DMS 273 (cell line): ENCODE data around the gene SLC7A9.

Source experiments
- DNase-seq: peaks from one replicate; lab custom pipeline; 2025; ENCODE audit not compliant: unreplicated experiment; lab: John Stamatoyannopoulos, UW

Gene SLC7A9

GRCh38 chr19:32869369-32869965, at the start of gene SLC7A9:
Gene SLC7A9 (minus strand): TSS chr19:32869767. CDS start chr19:32868534, 1,233 bp downstream.
- DNase-seq = no peak

DNA sequence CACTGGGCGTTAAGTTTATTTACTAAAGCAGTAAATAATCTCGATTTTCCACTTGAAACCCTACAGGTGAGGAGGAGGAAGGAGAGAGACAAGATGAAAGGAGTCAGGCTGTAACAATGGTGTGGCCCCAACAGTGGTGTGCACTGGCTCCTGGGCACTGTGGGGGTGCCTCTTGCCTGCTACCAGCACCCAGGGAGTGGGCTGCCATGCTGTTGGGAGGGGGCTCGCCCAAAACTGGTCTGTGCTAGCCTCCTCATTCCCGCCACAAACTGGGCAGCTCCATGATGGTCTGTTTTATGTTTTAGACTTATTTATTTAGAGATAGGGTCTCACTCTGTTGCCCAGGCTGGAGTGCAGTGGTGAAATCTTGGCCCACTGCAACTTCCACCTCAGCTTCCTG, 49.8 kb upstream of the SLC7A9 start:
- no peak for DNase-seq

GRCh38 chr19:32917616-32917996, 48.0 kb upstream of the SLC7A9 start:
- DNase-seq = no peak

DNA sequence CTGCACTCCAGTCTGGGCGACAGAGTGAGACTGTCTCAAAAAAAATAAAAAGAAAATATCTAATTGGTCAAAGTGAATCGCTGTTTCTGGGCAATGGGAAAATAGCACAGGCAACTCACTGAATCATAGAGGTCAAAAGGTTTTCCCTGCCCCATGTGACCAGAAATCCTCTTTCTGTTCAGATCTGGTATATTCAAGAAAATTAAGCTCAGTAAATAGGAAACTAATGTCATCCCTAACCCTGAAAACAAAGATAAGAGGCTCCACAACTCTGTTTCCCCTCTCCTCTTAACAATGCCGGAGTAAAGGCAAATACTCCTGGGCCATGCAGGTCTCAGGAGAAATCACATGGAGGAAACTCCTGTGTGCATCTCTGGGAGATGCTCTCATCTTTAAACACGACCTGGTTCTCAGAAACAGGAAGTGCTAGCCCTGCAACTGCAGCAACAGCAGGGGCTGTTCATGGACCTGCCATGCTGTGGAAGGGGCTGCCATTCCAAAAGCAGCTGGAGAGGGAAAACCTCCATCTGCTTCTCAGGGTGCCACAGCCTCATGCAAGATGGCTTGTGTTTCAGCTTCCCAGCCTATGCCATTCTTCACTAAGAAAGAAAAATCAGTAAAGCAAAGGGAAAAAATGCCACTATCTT, 47.5 kb upstream of the SLC7A9 start:
- DNase-seq = peak; percentile 62

DNA sequence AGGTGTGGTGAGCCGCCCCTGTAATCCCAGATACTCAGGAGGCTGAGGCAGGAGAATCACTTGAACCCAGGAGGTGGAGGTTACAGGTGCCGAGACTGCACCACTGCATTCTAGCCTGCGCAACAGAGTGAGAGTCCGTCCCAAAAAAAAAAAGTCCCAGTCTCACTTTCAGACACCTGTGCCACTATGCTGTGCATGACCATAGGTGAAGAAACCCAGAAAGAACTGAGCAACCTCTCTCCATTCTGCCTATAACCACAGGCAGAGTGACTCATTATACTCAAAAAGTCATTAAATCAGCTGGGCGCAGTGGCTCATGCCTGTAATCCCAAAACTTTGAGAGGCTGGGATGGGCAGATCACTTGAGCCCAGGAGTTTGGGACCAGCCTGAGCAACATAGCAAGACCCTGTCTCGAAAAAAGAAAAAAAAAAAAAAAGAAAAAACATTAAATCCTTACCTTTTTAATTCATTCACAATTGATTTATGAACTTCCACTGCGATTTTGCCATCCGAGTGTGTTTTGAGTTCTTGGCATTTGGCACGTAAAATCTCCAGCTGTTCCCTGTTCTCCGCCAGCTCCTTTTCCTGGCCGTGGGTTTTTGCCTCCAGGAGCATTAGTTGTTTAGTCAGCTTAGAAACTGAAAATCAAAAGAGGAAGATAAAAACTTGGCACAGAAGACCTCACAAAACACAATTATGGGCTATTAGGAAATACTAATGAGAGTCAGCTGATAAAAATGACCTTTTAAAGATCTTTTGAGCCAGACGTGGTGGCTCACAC, 45.5 kb upstream of the SLC7A9 start:
- peak; percentile 40 for DNase-seq

DNA sequence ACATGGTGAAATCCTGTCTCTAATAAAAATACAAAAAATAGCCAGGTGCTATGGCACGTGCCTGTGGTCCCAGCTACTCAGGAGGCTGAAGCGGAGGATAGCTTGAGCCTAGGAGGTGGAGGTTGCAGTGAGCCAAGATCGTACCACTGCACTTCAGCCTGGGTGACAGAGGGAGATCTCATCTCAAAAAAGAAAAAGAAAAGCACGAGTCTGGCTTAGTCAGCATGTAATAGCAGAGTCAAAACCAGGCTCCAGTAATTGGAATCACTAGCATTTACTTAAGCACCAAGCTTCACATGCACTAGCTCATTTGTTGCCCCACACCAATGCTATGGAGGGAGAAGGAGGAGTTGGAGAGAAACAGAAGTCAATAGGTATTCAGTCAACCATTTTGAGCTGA, 41.9 kb upstream of the SLC7A9 start:
- no peak for DNase-seq

DNA sequence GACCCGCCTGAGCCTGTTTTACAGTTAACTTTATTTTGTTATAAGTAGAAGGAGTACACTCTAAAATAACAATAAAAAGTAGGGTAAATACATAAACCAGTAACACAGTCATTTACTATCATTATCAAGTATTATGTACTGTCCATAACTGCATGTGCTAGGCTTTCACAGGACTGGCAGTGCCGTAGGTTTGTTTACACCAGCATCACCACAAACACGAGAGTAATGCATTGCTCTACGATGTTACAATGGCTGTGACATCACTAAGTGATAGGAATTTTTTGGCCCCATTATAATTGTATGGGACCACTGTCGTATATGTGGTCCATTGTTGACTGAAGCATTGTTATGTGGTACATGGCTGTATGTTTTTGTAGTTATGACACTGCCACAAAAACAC, 41.3 kb upstream of the SLC7A9 start:
- DNase-seq = no peak

DNA sequence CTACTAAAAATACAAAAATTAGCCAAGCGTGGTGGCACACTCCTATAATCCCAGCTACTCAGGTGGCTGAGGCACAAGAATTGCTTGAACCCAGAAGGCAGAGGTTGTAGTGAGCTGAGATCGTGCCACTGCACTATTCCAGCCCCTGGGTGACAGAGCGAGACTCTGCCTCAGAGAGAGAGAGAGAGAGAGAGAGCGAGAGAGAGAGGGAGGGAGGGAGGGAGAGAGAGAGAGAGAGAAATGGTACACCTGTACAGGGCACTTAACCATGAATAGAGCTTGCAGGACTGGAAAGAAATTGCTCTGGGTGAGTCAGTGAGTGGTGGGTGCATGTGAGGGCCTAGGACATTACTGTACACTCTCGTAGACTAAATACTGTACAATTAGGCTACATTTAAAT, 40.5 kb upstream of the SLC7A9 start:
- no peak for DNase-seq

GRCh38 chr19:32909257-32909656, 39.7 kb upstream of the SLC7A9 start:
- DNase-seq = no peak

DNA sequence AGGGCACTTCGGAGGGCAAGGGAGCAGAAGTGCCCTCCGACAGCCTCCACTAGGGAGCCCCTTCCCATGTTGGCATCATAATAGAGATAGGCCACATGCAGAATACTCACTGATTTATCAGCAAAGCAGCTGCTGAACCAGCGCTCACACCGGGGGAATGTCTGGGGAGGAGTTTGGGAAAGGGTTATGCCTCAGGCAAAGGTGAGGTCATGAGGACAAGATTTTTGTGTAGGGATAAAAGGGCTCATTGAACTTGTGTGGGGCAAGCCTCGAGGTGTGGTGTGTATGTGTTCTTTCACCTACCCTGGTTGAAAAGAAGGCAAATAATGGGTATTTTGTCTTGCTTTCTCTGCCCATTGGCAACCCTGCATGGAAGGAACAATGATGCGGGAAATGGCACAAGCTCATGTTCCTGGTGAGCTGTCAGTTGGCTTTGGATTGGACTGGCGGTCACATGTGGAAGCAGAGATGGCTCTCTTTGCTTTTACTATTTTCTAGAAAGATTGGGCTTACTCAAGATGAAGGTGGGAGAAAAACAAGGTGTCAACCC, 39.1 kb upstream of the SLC7A9 start:
- DNase-seq = no peak

- DNase-seq = no peak
Observed at GRCh38 chr19:32902448-32902847, 32.9 kb upstream of the SLC7A9 start.

GRCh38 chr19:32901504-32902161, 32.1 kb upstream of the SLC7A9 start:
- DNase-seq = no peak

- DNase-seq = no peak
Observed at GRCh38 chr19:32896516-32897214, 27.1 kb upstream of the SLC7A9 start.

GRCh38 chr19:32895384-32895783, 25.8 kb upstream of the SLC7A9 start:
- DNase-seq = no peak

GRCh38 chr19:32891609-32892008, 22.0 kb upstream of the SLC7A9 start:
- peak; percentile 4 for DNase-seq

- DNase-seq = no peak
Observed at GRCh38 chr19:32890841-32891240, 21.3 kb upstream of the SLC7A9 start.

DNA sequence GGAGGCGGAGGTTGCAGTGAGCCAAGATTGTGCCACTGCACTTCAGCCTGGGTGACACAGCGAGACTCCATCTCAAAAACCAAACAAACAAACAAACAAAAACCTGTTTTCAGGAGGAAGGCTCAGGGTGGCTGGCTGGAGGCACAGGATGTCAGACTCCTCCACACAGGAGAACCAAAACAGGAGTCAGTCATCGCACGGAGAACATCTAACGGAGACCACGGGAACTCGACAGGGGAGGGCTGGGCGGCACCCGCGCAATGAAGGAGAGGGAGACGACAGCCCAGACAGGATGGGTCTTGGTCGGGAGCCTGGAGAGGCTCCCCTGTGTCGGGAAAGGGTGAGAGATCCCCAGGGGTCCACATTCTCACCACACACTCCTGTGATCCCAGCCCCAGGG, 20.8 kb upstream of the SLC7A9 start:
- DNase-seq = no peak

- DNase-seq = no peak
Observed at GRCh38 chr19:32889137-32889934, 19.8 kb upstream of the SLC7A9 start.

GRCh38 chr19:32887572-32888215, 18.1 kb upstream of the SLC7A9 start:
- no peak for DNase-seq

- DNase-seq = no peak
Observed at GRCh38 chr19:32886241-32886640, 16.7 kb upstream of the SLC7A9 start.
